Measurements from ENCODE around the gene CWC15. TPM values are rescaled to one million over a fixed set of nuclear protein-coding genes. Genes with fewer than 3 reads are reported as not detected.
"Not testable (repeated sequence)": the region's sequence is repeated elsewhere in the genome, so short reads cannot be mapped to it uniquely, and the experiment has no call there.

Gene CWC15
- 31.3 and 32.9 TPM in 2 replicates for total RNA-seq (2014; rRNA removed; shearing (Covaris generic))

DNA sequence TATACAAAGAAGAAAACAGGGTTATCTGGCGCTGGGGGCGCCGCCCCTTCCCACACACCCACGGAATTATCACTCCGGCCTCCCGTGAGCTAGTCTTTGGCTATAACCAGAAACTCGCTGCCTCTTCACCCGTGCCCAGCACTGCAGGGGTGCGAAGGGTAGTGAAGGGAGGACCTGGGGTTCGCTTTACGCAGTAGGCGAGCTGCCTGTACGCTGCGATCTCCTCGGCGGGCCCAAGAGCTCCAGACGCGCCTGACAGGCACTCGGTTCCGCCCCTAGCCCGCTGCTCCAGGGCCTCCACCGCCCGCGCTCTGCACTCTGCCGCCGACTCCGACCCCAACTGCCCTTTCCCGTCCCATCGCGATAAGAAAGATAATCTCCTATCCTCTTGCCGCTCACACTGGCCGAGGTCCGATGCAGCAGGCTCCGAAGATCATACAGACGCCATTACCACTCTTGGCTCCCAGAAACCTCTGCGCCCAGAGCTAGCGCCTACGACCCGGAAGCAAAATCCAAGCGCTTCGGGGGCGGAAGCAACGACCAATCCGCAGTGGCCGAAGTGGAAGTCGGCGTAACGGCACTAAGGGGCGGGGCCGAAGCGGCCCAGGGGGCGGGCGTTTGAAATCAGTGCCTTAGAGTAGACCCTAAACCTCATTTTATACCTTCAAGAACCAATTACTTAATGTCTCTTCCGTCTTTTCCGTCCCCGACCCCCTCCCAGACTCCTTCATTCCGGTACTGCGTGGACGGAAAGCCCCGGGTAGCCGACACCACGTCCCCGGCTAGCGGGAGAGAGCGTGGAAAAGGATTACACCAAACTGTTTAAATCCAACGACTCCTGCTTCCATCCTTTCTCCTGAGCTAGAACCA, at the start of gene CWC15, which contains the start of gene KDM4D:
CWC15 (minus strand) TSS at position 458 of the 870 bp plus-strand sequence. CDS start 1,371 bp downstream, outside the sequence.
KDM4D (plus strand) TSS at position 611 of the 870 bp plus-strand sequence. CDS start 23,664 bp downstream, outside the sequence.
- no peaks in the 10 kb centered on the region for H3K27me3 ChIP-seq (replicated peaks)
- H3K27ac ChIP-seq: peak within 1 kb of the TSS; percentile 34; the same call in 1 of the 2 replicates
- peaks cover 28% of the 10 kb centered on the region for H3K36me3 ChIP-seq
- no peaks in the 10 kb centered on the region for H3K4me1 ChIP-seq (replicated peaks)
- no peaks in the 10 kb centered on the region for H3K9me3 ChIP-seq (replicated peaks)
- peak; percentile 71 to 85 for DNase-seq (ENCODE audit: low read depth in 1 of 2, low spot score in 2 of 2)
- H3K4me3 ChIP-seq: peak within 1 kb of the TSS; percentile 57

GRCh38 chr11:95021468-95021867, 48.1 kb upstream of the CWC15 start:
- not testable (repeated sequence) for DNase-seq (ENCODE audit: low read depth in 1 of 2, low spot score in 2 of 2); H3K4me1 ChIP-seq (replicated peaks); H3K27me3 ChIP-seq (replicated peaks); H3K27ac ChIP-seq; H3K9me3 ChIP-seq (replicated peaks); H3K36me3 ChIP-seq; H3K4me3 ChIP-seq

DNA sequence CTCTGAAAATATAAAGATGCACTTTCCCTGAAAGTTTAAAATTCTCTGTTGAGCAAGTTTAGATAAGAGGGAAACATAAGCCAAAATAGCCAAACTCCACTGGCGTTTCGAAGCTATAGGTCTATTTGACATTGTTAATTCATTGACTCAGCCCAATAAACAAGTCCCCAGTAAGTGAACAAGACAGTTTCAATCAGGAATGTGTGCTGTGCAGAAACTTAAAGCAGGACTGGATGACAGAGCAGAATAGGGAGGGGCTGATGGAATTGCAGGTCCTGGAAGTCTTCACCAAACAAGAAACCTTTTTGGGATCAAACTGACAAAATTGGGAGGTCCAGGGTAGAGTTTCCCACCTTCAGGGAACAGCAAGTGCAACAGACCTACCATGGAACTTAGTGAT, 42.8 kb upstream of the CWC15 start:
- Histone ChIP-seq H3K4me3 (no peak overlapping the region), H3K4me1 (replicated peaks) (no peaks in the 10 kb centered on the region), H3K9me3 (replicated peaks) (no peaks in the 10 kb centered on the region)

DNA sequence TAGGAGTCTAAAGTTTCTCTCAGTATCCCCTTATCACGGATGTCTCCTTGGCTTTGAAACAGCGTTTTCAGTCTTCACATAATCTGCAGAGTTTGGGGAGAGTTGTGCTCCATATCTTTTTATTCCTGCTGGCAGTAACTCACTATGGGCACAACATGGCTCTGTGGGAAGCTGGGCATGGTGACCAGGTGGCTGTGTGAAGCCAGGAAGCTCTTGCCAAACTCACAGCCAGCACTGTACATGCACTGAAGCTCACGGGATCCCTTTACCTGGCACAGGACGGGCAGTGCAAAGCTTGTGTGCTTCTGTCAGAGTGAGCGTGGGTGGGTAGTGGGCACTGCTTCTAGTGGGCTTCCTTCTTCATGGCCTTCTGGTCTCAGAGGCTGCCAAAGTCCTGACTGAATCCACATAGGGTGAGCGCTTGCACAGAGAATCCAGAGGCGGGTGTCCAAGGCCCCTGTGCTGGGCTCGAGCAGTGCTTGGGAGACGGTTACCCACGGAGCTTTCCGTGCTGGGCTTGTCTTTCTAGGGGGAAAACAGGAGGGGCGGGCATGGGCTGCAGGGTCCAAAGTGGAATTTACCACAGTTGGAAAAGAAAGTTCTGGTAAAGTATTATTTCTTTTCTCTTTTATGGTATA, 40.9 kb upstream of the CWC15 start:
- no peaks in the 10 kb centered on the region for H3K36me3 ChIP-seq
- no peaks in the 10 kb centered on the region for H3K9me3 ChIP-seq (replicated peaks)
- no peaks in the 10 kb centered on the region for H3K27me3 ChIP-seq (replicated peaks)
- no peaks in the 10 kb centered on the region for H3K4me1 ChIP-seq (replicated peaks)
- H3K4me3 ChIP-seq: no peak overlapping the region
- no peak for DNase-seq (ENCODE audit: low read depth in 1 of 2, low spot score in 2 of 2)
- no peak overlapping the region for H3K27ac ChIP-seq

More for the DNA sequence above, 42.8 kb upstream of the CWC15 start:
- no peaks in the 10 kb centered on the region for H3K36me3 ChIP-seq
- no peaks in the 10 kb centered on the region for H3K27me3 ChIP-seq (replicated peaks)
- DNase-seq (ENCODE audit: low read depth in 1 of 2, low spot score in 2 of 2): no peak
- no peak overlapping the region for H3K27ac ChIP-seq

GRCh38 chr11:95011376-95011775, 38.0 kb upstream of the CWC15 start:
- Histone ChIP-seq H3K4me1 (replicated peaks) (no peaks in the 10 kb centered on the region), H3K27me3 (replicated peaks) (no peaks in the 10 kb centered on the region), H3K4me3 (no peak overlapping the region), H3K27ac (no peak overlapping the region), H3K36me3 (no peaks in the 10 kb centered on the region), H3K9me3 (replicated peaks) (no peaks in the 10 kb centered on the region)
- no peak for DNase-seq (ENCODE audit: low read depth in 1 of 2, low spot score in 2 of 2)

- Histone ChIP-seq H3K27ac (no peak overlapping the region), H3K9me3 (replicated peaks) (no peaks in the 10 kb centered on the region), H3K4me1 (replicated peaks) (no peaks in the 10 kb centered on the region), H3K27me3 (replicated peaks) (no peaks in the 10 kb centered on the region), H3K36me3 (no peaks in the 10 kb centered on the region), H3K4me3 (no peak overlapping the region)
- DNase-seq (ENCODE audit: low read depth in 1 of 2, low spot score in 2 of 2): no peak
These were observed 32.3 kb upstream of the CWC15 start for GRCh38 chr11:95005642-95006041.

DNA sequence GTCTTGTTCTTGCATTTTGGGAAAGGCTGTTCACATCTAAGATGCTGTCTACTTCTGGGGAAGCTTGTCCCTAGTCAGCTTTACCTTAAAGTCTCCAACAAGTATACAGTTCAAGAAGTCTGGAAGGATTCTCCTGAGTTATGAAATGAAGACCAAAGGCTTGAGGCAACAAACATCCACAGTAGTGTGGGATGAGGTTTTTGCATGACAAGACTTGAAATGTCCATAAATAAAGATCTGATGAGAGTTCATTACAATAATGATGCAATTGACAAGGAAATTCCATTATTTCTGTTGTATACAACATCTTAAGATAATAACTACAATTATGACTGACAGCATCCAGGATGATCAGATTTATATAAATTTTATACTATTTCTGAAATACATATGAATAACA, 30.4 kb upstream of the CWC15 start:
- Histone ChIP-seq H3K27me3 (replicated peaks) (no peaks in the 10 kb centered on the region), H3K4me3 (no peak overlapping the region), H3K27ac (no peak overlapping the region), H3K36me3 (no peaks in the 10 kb centered on the region), H3K9me3 (replicated peaks) (no peaks in the 10 kb centered on the region), H3K4me1 (replicated peaks) (no peaks in the 10 kb centered on the region)
- no peak for DNase-seq (ENCODE audit: low read depth in 1 of 2, low spot score in 2 of 2)

- no peaks in the 10 kb centered on the region for H3K36me3 ChIP-seq
- no peak overlapping the region for H3K27ac ChIP-seq
- no peaks in the 10 kb centered on the region for H3K27me3 ChIP-seq (replicated peaks)
- no peak for DNase-seq (ENCODE audit: low read depth in 1 of 2, low spot score in 2 of 2)
- H3K4me3 ChIP-seq: no peak overlapping the region
- no peaks in the 10 kb centered on the region for H3K9me3 ChIP-seq (replicated peaks)
- H3K4me1 ChIP-seq (replicated peaks): no peaks in the 10 kb centered on the region
These were observed 24.9 kb upstream of the CWC15 start for GRCh38 chr11:94998285-94998684.

- Histone ChIP-seq H3K36me3 (no peaks in the 10 kb centered on the region), H3K4me1 (replicated peaks) (no peaks in the 10 kb centered on the region), H3K4me3 (no peak overlapping the region), H3K27ac (no peak overlapping the region), H3K27me3 (replicated peaks) (no peaks in the 10 kb centered on the region), H3K9me3 (replicated peaks) (no peaks in the 10 kb centered on the region)
- DNase-seq (ENCODE audit: low read depth in 1 of 2, low spot score in 2 of 2): no peak
These were observed 24.1 kb upstream of the CWC15 start for GRCh38 chr11:94997437-94997836.

GRCh38 chr11:94993400-94993943, 20.1 kb upstream of the CWC15 start:
- Histone ChIP-seq H3K4me3 (no peak overlapping the region), H3K27ac (no peak overlapping the region), H3K9me3 (replicated peaks) (no peaks in the 10 kb centered on the region), H3K4me1 (replicated peaks) (no peaks in the 10 kb centered on the region), H3K36me3 (no peaks in the 10 kb centered on the region), H3K27me3 (replicated peaks) (no peaks in the 10 kb centered on the region)
- no peak for DNase-seq (ENCODE audit: low read depth in 1 of 2, low spot score in 2 of 2)

- no peak overlapping the region for H3K27ac ChIP-seq
- no peaks in the 10 kb centered on the region for H3K4me1 ChIP-seq (replicated peaks)
- no peaks in the 10 kb centered on the region for H3K36me3 ChIP-seq
- no peak for DNase-seq (ENCODE audit: low read depth in 1 of 2, low spot score in 2 of 2)
- no peaks in the 10 kb centered on the region for H3K9me3 ChIP-seq (replicated peaks)
- H3K4me3 ChIP-seq: no peak overlapping the region
- H3K27me3 ChIP-seq (replicated peaks): no peaks in the 10 kb centered on the region
These were observed 15.4 kb upstream of the CWC15 start for GRCh38 chr11:94988748-94989147.

DNA sequence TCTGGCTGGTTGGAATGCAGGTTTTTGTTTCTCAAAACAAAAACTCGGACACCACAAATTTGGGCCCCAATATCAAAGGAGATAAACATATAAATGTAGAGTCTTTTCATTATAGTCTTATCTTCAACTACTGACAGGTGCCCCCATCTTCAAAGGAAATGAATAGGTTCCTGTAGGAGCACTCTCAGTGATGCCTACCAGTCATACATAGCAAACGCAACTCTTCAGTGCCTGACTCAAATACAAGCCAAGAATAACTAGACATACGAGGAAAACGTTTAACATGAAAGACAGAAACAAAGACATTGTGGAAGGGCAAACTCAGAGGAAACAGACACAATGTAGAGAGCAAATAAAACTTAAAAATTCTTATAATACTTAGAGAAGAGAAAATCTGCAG, 14.0 kb upstream of the CWC15 start:
- DNase-seq (ENCODE audit: low read depth in 1 of 2, low spot score in 2 of 2): no peak
- Histone ChIP-seq H3K9me3 (replicated peaks) (no peaks in the 10 kb centered on the region), H3K27ac (no peak overlapping the region), H3K36me3 (no peaks in the 10 kb centered on the region), H3K4me1 (replicated peaks) (no peaks in the 10 kb centered on the region), H3K4me3 (no peak overlapping the region), H3K27me3 (replicated peaks) (no peaks in the 10 kb centered on the region)

DNA sequence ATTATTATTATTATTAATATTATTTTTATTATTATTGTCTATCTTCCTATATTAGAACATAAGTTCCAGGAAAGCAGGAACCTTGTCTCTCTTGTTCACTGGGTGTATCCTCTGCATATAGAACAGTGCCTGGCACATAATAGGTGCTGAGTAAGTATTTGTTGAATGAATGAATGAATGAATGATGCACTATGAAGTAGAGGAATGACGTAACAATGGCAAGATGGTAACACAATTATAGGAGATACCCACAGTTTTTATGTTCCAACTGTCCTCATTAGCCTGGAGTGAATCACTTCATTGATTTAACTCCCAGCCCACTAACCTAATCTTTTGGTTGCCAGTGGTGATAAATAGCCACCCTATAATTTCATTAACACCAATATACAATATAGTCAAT, 2.2 kb upstream of the CWC15 start:
- H3K4me1 ChIP-seq (replicated peaks): no peaks in the 10 kb centered on the region
- no peak for DNase-seq (ENCODE audit: low read depth in 1 of 2, low spot score in 2 of 2)
- H3K4me3 ChIP-seq: no peak overlapping the region

DNA sequence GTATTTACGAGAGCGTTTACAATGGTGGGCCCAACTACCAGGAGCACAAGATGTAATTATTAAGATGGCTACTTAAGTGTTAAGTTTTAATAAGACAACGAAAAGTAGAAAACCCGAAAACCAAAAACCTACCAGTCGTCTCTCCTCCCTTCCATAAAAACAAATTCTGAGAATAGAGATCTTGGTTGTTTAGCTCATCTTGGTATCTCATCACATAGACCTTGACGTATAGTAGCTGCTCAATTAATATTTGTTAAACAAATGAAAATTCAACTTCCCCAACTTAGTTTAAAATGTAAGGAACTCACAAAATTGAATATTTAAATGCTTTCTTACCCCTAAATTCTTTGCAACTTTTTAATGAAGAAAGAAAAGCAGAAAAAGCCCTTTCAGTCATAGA, 822 bp upstream of the CWC15 start:
- H3K4me3 ChIP-seq: peak overlapping the region; percentile 57
- H3K27me3 ChIP-seq (replicated peaks): no peaks in the 10 kb centered on the region
- H3K27ac ChIP-seq: no peak overlapping the region
- peak in 1 of 2 experiments; percentile 14 for DNase-seq (ENCODE audit: low read depth in 1 of 2, low spot score in 2 of 2)
- no peaks in the 10 kb centered on the region for H3K4me1 ChIP-seq (replicated peaks)
- no peaks in the 10 kb centered on the region for H3K9me3 ChIP-seq (replicated peaks)
- H3K36me3 ChIP-seq: peaks cover 21% of the 10 kb centered on the region

More for the DNA sequence above, 2.2 kb upstream of the CWC15 start:
- Histone ChIP-seq H3K27ac (no peak overlapping the region), H3K27me3 (replicated peaks) (no peaks in the 10 kb centered on the region), H3K9me3 (replicated peaks) (no peaks in the 10 kb centered on the region), H3K36me3 (peaks cover 9% of the 10 kb centered on the region)

Data from SJSA1 (cell line).